A549 (cell line): ENCODE data around the gene TMEM18.

Source experiments
- BHLHE40 ChIP-seq: IDR thresholded peaks from 2 replicates; pipeline ENCODE4 v1.6.1; 2012; ENCODE audit warnings: low read depth, low read length, inconsistent platforms
- CBX2 ChIP-seq: fragments of 200-600 bp; sonication (generic); IDR thresholded peaks from 2 replicates; pipeline ENCODE4 v1.6.1; 2016; ENCODE audit warnings: low read depth, mild to moderate bottlenecking, borderline replicate concordance
- CTCF ChIP-seq: fragments of >200 bp; sonication (Bioruptor Twin); formaldehyde crosslinking; IDR thresholded peaks from 3 replicates; pipeline ENCODE4 v1.5.1; 2016
- GATA3 ChIP-seq: IDR thresholded peaks from 2 replicates; pipeline ENCODE4 v1.6.1; 2012; ENCODE audit warnings: borderline replicate concordance
- HDAC2 ChIP-seq: fragments of 200-600 bp; sonication (generic); IDR thresholded peaks from 2 replicates; pipeline ENCODE4 v1.6.1; 2016
- MYC ChIP-seq: IDR thresholded peaks from 2 replicates; pipeline ENCODE4 v1.6.1; 2012; ENCODE audit warnings: mild to moderate bottlenecking, inconsistent platforms, low read length, improper control_type of control experiment, borderline replicate concordance
- POLR2A ChIP-seq: IDR thresholded peaks from 2 replicates; pipeline ENCODE4 v1.6.1; 2012; ENCODE audit warnings: mild to moderate bottlenecking, low read length
- ZSCAN20 ChIP-seq: fragments of 250-450 bp; sonication (Bioruptor Pico); IDR thresholded peaks from 2 replicates; pipeline ENCODE4 v1.8.0; 2022; ENCODE audit warnings: mild to moderate bottlenecking, moderate library complexity

- no peak for TF ChIP-seq CBX2
- TF ChIP-seq POLR2A = no peak
- TF ChIP-seq ZSCAN20 = no peak
- TF ChIP-seq GATA3 = no peak
- TF ChIP-seq CTCF = no peak
- no peak for TF ChIP-seq BHLHE40
- no peak for TF ChIP-seq HDAC2
- TF ChIP-seq MYC = no peak
Measured at GRCh38 chr2:647691-648231, 29.4 kb downstream of the TMEM18 start.
